K562 (cell line): ENCODE data around the gene CHCHD4. TPM values are rescaled to one million over a fixed set of nuclear protein-coding genes. Genes with fewer than 3 reads are reported as not detected.

Experiments used
- CBFB ChIP-seq: sonication (generic); formaldehyde crosslinking; IDR thresholded peaks from 2 replicates; pipeline ENCODE4 v1.4.0; 2020; ENCODE audit warnings: mild to moderate bottlenecking, missing genetic modification reagents
- FOSL1 ChIP-seq: fragments of 200-800 bp; sonication (Bioruptor generic); conservative IDR thresholded peaks from 2 replicates; pipeline ENCODE4 v1.6.1; 2016; ENCODE audit warnings: missing genetic modification characterization, missing compliant biosample characterization
- GATA2 ChIP-seq: sonication (generic); formaldehyde crosslinking; IDR thresholded peaks from 2 replicates; pipeline ENCODE4 v1.4.0; 2020; ENCODE audit warnings: mild to moderate bottlenecking, missing genetic modification reagents
- GATAD2B ChIP-seq: fragments of 450-650 bp; IDR thresholded peaks from 2 replicates; pipeline ENCODE4 v1.6.1; 2017; ENCODE audit warnings: mild to moderate bottlenecking, borderline replicate concordance
- JUND ChIP-seq, 2 experiments: IDR thresholded peaks; 2 replicates in 1 of 2; 3 replicates in 1 of 2; pipeline ENCODE4 v1.6.1; 2011; ENCODE audit warnings: borderline replicate concordance in 2 of 2, low read depth in 2 of 2, low read length in 2 of 2, improper control_type of control experiment in 1 of 2, missing biosample characterization in 1 of 2, missing genetic modification characterization in 1 of 2, missing genetic modification reagents in 1 of 2
- SIN3A ChIP-seq, 2 experiments: fragments of 150-350 bp in 1 of 2; IDR thresholded peaks; 2 replicates each; pipeline ENCODE4 v1.6.1; 2011 to 2016; ENCODE audit warnings: borderline replicate concordance in 2 of 2, low read depth in 2 of 2, low read length in 2 of 2, mild to moderate bottlenecking in 2 of 2, moderate library complexity in 2 of 2; ENCODE audit not compliant: control insufficient read depth in 1 of 2
- SMARCA4 ChIP-seq: fragments of 450-650 bp; IDR thresholded peaks from 2 replicates; pipeline ENCODE4 v1.6.1; 2016
- ZNF316 ChIP-seq: fragments of 450-650 bp; IDR thresholded peaks from 2 replicates; pipeline ENCODE4 v1.6.1; 2016
- ZNF668 ChIP-seq: fragments of 250-450 bp; sonication (Bioruptor Pico); IDR thresholded peaks from 2 replicates; pipeline ENCODE4 v1.8.0; 2022; ENCODE audit warnings: mild to moderate bottlenecking, inconsistent platforms
- polyA plus RNA-seq, 8 experiments: library from polyadenylated mRNA; depleted of rRNA in 4 of 8; stranded (reverse) in 5 of 8; unstranded in 3 of 8; fragments of >200 nt; fragmentation: Nextera tagmentation in 2 of 8; fragmentation: Illumina TruSeq in 1 of 8; extraction: Ambion mirVana in 2 of 8; extraction: Trizol in 1 of 8; gene quantifications; 2 replicates each; pipeline versions ENCODE4 v1.2.1 to v1.2.3, GENCODE V29; 2011 to 2014; ENCODE audit warnings: inconsistent platforms in 1 of 8, missing spikeins in 1 of 8
- total RNA-seq, 7 experiments: library from RNA; depleted of rRNA in 6 of 7; stranded (reverse); fragments of >200 nt in 6 of 7; fragmentation: Illumina TruSeq in 2 of 7; extraction: Trizol in 2 of 7; gene quantifications; 2 replicates each; pipeline versions ENCODE4 v1.2.1 to v1.2.3, GENCODE V29; 2011 to 2021; ENCODE audit warnings: low replicate concordance in 1 of 7
- TF ChIP-seq, protein P1 (sequence below): fragments of 450-650 bp; IDR thresholded peaks from 2 replicates; pipeline ENCODE4 v1.6.1; 2016; ENCODE audit warnings: low read depth, mild to moderate bottlenecking, moderate library complexity
- TF ChIP-seq, protein P2 (sequence below): fragments of 200-800 bp; sonication (Bioruptor generic); IDR thresholded peaks from 2 replicates; pipeline ENCODE4 v1.6.1; 2016; ENCODE audit warnings: missing genetic modification characterization, missing compliant biosample characterization
- TF ChIP-seq, protein P3 (sequence below): fragments of 450-650 bp; formaldehyde crosslinking; IDR thresholded peaks from 2 replicates; pipeline ENCODE4 v1.4.0; 2020; ENCODE audit warnings: mild to moderate bottlenecking, moderate library complexity
- TF ChIP-seq, protein P4 (sequence below): sonication (generic); formaldehyde crosslinking; IDR thresholded peaks from 2 replicates; pipeline ENCODE4 v1.4.0; 2020; ENCODE audit warnings: mild to moderate bottlenecking, missing genetic modification reagents
- TF ChIP-seq, protein P5 (sequence below): sonication (generic); formaldehyde crosslinking; IDR thresholded peaks from 2 replicates; pipeline ENCODE4 v1.8.0; 2022; ENCODE audit warnings: missing genetic modification reagents, mild to moderate bottlenecking, moderate library complexity, borderline replicate concordance

Gene CHCHD4
- total and polyA plus RNA-seq, 9 of the 15 experiments (the other 6 are each of a cell fraction or from before 2014, with no cell fraction given): 55.4 to 225 (median 77.2) TPM

DNA sequence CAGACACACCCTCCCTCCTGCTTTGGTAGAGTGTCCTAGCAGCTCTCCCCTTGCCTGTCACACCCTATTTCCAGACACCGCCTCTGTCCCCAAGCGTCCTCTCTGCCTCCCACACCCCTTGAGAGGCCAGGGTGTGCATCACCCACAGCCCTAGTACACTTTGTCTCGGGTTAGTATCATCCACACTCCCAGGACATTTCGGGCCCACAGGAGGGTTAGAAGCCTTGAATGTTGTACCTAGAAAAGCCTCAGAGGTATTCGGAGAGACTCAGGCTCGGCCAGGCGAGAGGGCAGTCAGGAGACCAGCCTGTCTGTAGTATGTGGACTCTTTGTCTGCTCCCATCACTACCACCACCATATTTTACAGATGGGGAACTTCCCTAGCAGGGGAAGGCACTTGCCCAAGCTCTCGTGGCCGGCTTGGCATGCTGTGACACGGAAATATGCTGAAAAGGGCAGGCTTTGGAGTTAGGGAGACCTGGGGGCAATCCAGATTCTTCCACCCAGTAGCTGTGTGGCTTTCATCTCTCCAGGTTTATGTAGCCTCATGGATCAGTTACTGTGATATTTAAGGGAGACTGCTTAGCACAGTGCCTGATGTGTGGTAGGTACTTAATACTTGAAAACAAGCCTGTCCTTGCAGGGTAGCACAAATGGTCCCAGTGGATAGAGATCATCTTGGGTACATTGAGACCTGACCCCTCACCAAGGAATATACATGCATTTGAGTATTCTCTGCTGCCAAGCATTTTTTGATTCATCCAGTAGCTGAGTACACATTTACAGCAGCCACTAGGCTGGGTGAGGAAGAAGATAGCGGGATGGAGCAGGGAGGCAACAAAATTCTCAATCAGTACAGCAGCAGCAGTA, 1.6 kb upstream of the CHCHD4 start (continued):
- TF ChIP-seq, protein P1, sequence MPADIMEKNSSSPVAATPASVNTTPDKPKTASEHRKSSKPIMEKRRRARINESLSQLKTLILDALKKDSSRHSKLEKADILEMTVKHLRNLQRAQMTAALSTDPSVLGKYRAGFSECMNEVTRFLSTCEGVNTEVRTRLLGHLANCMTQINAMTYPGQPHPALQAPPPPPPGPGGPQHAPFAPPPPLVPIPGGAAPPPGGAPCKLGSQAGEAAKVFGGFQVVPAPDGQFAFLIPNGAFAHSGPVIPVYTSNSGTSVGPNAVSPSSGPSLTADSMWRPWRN: no peak
- TF ChIP-seq SIN3A (IDR thresholded peaks at IDR 0.05; ENCODE audit: borderline replicate concordance in 2 of 2, control insufficient read depth in 1 of 2, low read depth in 2 of 2, low read length in 2 of 2) (0 out of 4 replicates have a peak, but pooled peaks of 1 of the 2 experiments have one; percentile 52), SMARCA4 (0 out of 2 replicates have a peak, but pooled peaks have one; percentile 3), ZNF316 (no peak), GATAD2B (no peak), GATA2 (0 out of 2 replicates have a peak, but pooled peaks have one; percentile 16), JUND (IDR thresholded peaks at IDR 0.05; ENCODE audit: borderline replicate concordance, low read depth, low read length) (no peak), JUND (tag; IDR thresholded peaks at IDR 0.05; ENCODE audit: borderline replicate concordance, low read depth, low read length) (no peak), ZNF668 (CRISPR knock-in tag) (no peak), FOSL1 (tag) (peak; percentile 71), CBFB (CRISPR knock-in tag) (peak; percentile 58; the same call in 1 of the 2 replicates)
- TF ChIP-seq, protein P2, sequence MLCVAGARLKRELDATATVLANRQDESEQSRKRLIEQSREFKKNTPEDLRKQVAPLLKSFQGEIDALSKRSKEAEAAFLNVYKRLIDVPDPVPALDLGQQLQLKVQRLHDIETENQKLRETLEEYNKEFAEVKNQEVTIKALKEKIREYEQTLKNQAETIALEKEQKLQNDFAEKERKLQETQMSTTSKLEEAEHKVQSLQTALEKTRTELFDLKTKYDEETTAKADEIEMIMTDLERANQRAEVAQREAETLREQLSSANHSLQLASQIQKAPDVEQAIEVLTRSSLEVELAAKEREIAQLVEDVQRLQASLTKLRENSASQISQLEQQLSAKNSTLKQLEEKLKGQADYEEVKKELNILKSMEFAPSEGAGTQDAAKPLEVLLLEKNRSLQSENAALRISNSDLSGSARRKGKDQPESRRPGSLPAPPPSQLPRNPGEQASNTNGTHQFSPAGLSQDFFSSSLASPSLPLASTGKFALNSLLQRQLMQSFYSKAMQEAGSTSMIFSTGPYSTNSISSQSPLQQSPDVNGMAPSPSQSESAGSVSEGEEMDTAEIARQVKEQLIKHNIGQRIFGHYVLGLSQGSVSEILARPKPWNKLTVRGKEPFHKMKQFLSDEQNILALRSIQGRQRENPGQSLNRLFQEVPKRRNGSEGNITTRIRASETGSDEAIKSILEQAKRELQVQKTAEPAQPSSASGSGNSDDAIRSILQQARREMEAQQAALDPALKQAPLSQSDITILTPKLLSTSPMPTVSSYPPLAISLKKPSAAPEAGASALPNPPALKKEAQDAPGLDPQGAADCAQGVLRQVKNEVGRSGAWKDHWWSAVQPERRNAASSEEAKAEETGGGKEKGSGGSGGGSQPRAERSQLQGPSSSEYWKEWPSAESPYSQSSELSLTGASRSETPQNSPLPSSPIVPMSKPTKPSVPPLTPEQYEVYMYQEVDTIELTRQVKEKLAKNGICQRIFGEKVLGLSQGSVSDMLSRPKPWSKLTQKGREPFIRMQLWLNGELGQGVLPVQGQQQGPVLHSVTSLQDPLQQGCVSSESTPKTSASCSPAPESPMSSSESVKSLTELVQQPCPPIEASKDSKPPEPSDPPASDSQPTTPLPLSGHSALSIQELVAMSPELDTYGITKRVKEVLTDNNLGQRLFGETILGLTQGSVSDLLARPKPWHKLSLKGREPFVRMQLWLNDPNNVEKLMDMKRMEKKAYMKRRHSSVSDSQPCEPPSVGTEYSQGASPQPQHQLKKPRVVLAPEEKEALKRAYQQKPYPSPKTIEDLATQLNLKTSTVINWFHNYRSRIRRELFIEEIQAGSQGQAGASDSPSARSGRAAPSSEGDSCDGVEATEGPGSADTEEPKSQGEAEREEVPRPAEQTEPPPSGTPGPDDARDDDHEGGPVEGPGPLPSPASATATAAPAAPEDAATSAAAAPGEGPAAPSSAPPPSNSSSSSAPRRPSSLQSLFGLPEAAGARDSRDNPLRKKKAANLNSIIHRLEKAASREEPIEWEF (CRISPR knock-in tag): no peak
- TF ChIP-seq, protein P3, sequence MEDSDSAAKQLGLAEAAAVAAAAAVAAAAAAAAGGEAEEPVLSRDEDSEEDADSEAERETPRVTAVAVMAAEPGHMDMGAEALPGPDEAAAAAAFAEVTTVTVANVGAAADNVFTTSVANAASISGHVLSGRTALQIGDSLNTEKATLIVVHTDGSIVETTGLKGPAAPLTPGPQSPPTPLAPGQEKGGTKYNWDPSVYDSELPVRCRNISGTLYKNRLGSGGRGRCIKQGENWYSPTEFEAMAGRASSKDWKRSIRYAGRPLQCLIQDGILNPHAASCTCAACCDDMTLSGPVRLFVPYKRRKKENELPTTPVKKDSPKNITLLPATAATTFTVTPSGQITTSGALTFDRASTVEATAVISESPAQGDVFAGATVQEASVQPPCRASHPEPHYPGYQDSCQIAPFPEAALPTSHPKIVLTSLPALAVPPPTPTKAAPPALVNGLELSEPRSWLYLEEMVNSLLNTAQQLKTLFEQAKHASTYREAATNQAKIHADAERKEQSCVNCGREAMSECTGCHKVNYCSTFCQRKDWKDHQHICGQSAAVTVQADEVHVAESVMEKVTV (CRISPR knock-in tag): no peak
- TF ChIP-seq, protein P4, sequence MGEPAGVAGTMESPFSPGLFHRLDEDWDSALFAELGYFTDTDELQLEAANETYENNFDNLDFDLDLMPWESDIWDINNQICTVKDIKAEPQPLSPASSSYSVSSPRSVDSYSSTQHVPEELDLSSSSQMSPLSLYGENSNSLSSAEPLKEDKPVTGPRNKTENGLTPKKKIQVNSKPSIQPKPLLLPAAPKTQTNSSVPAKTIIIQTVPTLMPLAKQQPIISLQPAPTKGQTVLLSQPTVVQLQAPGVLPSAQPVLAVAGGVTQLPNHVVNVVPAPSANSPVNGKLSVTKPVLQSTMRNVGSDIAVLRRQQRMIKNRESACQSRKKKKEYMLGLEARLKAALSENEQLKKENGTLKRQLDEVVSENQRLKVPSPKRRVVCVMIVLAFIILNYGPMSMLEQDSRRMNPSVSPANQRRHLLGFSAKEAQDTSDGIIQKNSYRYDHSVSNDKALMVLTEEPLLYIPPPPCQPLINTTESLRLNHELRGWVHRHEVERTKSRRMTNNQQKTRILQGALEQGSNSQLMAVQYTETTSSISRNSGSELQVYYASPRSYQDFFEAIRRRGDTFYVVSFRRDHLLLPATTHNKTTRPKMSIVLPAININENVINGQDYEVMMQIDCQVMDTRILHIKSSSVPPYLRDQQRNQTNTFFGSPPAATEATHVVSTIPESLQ: 0 out of 2 replicates have a peak, but pooled peaks have one; percentile 48
- TF ChIP-seq, protein P5, sequence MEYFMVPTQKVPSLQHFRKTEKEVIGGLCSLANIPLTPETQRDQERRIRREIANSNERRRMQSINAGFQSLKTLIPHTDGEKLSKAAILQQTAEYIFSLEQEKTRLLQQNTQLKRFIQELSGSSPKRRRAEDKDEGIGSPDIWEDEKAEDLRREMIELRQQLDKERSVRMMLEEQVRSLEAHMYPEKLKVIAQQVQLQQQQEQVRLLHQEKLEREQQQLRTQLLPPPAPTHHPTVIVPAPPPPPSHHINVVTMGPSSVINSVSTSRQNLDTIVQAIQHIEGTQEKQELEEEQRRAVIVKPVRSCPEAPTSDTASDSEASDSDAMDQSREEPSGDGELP (CRISPR knock-in tag): no peak
